ENCODE results near the gene EIF2S1. TPM values are rescaled to one million over a fixed set of nuclear protein-coding genes. Genes with fewer than 3 reads are reported as not detected.
"Not testable (repeated sequence)": the region's sequence is repeated elsewhere in the genome, so short reads cannot be mapped to it uniquely, and the experiment has no call there.

Gene EIF2S1
- total RNA-seq, 1 donor from 2014 or later = 137 TPM

DNA sequence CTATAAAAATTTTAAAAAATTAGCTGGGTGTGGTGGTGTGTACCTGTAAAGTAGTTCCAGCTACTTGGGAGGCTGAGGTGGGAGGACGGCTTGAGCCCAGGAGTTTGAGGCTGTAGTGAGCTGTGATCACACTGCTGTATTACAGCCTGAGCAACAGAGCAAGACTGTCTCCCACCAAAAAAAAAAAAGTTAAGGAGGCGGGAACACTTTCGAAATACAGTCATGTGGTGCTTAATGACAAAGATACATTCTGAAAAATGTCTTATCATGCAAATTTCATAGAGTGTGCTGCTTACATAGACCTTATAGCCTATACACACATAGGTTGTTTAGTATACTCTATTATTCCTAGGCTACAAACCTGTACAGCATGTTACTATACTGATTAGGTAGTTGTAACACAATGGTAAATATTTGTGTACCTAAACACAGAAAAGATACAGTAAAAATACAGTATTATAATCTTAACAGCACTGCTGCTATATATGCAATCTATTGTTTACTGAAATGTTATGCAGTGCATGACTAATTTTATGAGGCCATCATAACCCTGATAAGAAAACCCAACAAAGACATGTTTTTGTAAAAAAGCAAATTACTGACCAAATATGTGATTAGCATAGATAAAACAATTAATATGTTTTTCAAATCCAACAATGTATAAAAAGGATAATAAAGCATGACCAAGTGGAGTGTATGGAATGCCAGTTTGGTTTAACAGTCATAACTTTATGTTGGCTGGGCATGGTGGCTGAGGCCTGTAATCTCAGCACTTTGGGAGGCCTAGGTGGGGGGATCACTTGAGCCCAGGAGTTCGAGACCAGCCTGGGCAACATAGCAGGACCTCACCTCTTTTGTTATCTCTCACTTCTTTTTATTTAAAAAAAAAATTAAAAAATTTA, 11.4 kb downstream of the EIF2S1 start:
- intact Hi-C loops (cut with micrococcal nuclease) = no loop called here

DNA sequence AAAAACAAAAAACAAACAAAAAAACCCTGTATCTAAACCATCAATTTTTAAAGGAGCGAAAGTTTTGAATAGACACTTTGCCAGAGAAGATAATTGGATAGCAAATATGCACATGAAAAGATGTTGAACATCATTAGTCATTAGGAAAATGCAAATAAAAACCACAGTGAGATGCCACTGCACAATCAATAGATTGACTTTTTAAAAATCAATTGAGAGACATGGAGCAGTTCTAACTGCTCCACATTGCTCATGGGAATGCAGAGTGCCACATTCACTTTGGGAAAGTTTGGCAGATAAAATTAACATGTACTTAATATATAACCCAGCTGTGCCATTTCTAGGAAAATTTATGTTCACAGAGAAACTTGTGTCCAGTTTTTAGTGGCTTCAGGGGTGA, 12.7 kb downstream of the EIF2S1 start:
- intact Hi-C loops (cut with micrococcal nuclease) = no loop called here

DNA sequence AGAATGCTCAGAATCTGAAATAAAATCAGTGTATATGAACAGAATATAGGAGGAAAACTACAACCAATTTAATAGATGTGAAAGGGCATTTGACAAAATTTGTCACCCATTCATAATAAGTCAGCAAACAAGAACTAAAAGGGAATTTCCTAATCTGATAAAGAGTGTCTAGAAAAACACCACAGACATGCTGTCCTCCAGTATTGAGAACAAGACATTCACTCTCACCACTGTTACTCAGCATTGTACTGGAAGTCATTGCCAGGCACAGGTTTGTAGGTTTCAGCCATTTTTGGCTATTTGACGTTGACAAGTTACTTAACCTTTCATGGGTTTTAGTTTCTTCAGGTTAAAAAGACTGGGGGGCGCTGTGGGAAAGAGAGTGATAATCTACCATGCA, 13.2 kb downstream of the EIF2S1 start:
- intact Hi-C loops (cut with micrococcal nuclease) = no loop called here

DNA sequence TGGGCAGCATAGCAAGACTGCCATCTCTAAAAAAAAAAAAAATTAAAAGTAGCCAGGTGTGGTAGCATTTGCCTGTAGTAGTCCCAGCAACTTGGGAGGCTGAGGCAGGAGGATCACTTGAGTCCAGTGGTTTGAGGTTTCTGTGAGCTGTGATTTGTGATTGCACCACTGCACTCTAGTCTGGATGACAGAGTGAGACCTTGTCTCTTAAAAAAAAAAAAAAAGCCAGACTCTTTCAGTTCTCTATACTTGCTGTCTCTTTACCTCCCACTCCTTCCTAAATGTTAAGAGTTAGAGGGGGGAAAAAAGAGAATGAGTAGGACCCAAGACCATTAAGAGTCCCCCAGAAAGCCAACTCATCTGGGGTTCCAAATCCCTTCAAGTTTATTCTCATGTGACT, 17.8 kb downstream of the EIF2S1 start:
- intact Hi-C loops (cut with micrococcal nuclease) = no loop called here

DNA sequence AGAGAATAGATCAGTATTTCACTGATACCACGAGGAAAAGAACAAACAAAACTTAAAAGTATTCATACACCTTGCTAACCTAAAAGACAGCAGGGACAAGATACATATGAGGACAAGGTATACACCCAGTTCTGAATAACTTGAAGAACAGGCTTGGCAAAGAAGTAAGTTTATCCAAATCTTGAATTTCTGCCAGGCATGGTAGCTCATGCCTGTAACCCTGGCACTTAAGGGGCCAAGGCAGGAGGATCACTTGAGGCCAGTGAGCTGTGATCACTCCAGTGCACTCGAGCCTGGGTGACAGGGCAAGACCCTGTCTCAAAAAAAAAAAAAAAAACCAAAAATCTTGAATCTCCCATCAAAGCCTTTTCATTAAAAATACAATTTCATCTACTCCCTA, 25.0 kb downstream of the EIF2S1 start:
- intact Hi-C loops (cut with micrococcal nuclease) = no loop called here

DNA sequence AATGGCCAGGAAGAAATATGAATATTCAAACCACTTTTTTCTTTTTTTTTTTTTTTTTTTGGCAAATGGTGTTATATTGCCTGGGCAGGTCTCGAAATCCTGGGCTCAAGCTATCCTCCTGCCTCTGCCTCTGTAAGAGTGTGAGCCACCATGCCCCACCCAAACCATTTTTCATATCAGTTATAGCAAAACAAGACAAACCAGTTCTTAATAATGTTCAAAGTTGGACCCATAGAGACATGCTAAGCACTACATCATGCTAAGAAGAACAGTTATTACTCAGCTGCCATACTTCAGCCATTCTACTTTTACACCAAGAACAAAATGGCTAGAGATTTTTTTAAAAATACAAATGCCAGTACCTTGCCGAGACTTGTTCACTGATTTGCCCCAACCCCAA, 25.5 kb downstream of the EIF2S1 start:
- intact Hi-C loops (cut with micrococcal nuclease) = no loop called here

DNA sequence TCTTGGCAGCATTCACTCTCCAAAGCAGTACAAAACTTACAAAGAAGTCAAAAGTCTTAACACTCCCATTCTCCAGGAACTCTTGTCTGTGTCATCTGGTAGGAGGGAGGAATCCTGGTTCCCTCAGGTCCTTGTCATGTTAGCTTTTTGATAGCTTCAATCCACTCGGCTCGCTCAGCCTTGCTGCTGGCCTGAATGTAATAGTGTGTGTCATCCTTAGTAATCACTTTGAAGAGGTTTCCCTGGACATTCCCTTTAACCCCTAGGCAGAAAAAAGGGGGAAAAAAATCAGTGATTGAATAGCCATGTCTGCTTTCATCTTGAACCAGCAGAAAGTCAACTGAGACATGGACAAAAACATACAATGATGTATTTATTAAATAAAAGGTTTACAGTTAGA, 27.1 kb downstream of the EIF2S1 start:
- intact Hi-C loops (cut with micrococcal nuclease) = no loop called here

DNA sequence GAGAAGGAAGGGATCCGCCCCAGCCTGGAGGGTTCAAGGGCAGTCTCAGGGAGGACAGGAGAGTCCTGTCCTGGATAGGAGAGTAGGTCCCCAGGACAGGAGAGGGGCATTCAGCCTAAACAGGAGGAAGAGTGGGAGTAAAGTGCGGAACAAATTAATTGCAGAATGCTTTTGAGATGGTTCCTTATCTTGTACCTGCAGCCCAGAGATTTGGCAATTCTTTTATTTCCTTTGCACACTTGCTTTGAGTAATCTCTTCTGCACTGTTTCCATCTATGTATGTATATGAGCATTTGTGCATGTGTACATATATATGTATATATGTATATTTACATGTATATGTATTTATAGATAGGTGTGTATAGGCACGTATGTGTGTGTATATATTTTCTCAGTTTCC, 29.1 kb downstream of the EIF2S1 start:
- intact Hi-C loops (cut with micrococcal nuclease) = no loop called here

DNA sequence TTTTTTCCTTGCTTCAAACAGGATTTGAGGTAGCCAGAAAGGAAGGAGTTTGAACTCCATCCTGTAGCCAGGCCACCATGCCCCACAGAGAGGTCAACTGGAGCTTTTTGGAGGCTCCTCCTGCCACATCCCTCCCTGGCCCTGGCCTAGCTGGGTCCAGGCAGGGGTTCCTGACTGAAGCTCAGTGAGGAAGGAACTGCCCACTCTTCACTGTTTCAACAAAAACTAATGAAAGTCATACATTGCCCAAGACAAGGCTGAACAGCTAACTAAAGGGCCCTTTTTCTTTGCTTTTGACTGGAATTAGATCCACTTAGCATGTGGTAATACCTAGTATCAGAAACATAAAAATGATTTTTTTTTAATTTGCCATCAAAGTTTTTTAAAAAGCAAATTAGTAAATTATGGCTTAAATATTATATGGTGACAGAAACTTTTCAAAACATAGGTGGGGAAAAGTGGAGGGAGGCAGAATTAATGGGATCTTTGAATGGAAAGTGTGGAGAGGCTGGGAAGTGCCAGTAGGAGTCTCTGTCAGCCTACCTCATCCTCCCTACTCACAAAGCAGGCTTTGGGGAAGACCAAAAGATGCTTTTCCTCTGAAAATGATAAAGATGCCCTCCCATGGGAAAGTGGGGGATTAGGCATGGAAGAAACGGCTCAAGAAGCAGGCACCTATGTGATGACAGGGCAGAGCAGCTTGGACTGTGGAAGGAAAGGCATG, 29.8 kb downstream of the EIF2S1 start:
- intact Hi-C loops (cut with micrococcal nuclease) = no loop called here

DNA sequence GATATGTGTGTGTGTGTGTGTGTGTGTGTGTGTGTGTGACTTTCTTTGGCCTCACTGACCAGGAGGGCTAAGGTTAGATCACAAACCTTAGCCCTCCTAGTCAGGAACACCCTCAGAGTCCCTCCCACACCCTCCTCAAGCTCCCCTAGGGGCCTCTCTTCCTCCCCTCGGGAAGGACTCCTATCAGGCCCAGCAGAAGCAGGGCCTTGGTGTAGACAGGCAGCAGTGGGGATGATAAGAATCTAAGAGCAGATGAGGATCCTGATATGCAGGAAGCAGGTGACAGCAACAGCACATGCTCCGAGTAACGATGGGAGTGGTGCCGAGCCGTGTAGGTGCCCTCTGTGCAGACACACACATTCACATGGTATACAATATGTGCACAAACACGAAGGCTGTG, 31.1 kb downstream of the EIF2S1 start:
- intact Hi-C loops (cut with micrococcal nuclease) = no loop called here

DNA sequence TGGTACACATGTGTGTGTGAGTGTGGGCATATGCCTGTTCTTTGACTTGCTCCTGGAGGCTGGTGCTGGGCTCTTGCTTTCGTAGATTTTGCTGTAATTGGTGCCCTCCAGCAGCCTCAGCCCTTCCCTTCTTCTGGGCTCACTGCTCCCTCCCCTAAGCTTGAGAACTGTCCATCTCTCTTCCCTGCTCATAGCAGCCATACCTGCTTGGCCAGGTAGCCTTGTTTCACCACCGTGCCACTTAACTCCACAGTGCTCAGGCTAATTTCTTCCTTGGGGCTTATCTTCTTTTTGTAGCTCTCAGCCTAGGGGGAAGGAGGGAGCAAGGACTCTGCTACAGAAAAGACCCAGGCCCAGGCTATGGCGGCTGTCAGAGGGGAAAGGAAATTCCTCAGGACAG, 32.0 kb downstream of the EIF2S1 start:
- intact Hi-C loops (cut with micrococcal nuclease) = no loop called here

DNA sequence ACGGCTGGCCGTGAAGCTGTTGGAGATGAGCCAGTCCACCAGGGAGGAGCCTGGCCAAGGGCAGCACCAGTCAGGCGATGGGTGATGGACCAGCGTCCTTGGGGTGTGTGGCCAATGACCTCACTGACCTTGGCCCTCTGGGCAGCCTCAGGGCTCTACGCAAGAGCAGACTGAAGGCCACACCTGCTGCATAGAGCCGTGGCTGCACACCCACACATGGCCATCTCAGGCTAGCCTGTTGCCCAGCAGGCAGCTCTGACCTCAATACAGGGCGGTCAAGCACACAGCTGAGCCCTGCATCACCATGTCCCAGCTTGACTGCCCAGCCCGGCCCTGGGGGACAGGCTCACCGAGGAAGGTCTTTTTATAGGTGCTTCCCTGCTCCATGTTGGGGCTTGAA, 32.7 kb downstream of the EIF2S1 start:
- intact Hi-C loops (cut with micrococcal nuclease) = no loop called here

DNA sequence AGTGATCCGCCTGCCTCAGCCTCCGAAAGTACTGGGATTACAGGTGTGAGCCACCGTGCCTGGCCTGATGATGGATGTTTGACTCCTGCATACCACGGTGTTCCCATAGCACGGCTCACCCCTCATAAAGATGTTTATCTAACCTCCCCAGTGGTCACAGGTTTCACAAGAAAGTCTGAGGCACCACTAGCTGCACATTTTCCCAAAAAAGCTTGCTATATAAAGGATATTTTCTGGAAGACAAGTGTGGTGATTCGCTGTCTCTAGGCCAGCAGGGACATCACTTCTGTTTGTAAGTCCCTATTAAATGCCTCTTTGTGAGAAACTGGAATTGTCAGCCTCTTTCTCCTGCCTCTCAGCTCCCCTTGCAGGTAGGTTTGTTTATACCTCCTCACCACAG, 33.6 kb downstream of the EIF2S1 start:
- intact Hi-C loops (cut with micrococcal nuclease) = no loop called here

DNA sequence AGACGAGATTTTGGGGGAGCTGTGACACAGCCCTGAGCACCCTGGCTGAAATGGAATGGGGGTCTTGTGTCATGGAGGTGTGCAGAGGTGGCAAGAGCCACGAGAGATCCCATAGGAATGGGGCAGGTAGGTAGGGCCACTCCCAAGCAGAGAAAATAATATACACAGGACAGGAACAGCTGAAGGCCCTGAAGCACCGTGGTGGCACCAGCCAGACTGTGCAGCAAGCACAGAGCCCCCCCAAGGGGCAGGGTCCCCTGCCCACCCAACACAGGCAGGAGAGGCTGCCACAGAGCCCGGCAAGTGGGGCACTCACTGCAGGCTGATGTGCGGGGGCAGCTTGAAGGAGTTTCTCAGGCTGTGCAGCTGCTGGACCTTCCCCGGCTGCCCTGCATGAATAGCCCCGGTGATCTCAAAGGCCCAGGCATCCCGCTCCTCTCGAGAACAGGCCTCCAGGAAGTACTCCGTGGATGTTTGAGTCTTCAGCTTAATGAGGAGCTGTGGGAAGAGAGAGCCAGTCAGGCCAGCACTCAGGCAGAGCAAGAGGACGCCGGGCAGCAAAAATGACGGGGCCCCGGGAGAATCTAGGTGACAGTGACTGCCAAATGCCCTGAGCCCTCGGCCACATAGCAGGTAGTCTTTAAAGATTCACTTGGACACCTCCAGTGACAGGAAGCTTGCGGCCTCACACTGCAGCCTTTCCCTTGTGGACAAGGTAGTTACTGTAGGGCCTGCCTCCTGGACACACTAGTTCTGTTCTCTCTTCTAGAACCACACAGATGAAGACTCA, 35.2 kb downstream of the EIF2S1 start:
- intact Hi-C loops (cut with micrococcal nuclease) = no loop called here

DNA sequence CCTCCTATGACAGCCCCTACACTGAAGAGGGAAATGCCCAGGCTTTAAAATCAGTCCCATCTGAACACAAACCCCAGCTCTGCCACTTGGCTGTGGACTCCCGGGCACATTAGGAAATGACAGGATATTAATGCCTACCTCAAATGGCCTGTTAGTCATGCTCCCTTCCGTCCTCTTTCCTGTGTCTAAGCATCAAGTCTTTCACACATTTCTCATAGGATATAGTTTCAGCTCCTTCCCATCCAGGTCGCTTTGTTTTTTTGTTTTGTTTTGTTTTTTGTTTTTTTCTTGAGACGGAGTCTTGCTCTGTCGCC, 35.7 kb downstream of the EIF2S1 start:
- intact Hi-C loops (cut with micrococcal nuclease) = no loop called here

DNA sequence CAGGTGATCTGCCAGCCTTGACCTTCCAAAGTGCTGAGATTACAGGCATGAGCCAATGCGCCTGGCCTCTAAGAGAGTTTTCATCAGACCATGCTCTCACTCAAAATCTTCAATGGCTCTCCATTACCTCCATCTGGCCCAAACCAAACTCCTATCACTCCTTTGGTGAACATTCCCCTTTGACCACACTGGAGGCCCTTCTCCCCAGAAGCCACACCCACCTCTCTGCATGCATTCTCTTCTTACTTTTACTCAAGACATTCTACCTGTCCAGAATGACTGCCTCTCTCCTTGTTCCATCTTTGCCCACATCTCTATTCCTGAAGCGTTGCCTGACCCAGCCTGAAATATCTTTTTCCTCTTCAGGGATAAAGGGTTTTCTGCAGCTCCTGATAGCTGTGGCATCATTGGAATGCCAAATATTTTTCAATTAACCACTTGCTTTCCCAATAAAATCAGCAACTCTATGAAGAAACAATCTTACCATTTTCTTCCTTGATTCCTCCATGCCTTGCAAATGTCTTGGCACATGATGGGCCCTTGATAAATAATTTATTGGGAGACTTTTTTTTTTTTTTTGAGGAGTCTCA, 36.3 kb downstream of the EIF2S1 start:
- intact Hi-C loops (cut with micrococcal nuclease) = no loop called here

DNA sequence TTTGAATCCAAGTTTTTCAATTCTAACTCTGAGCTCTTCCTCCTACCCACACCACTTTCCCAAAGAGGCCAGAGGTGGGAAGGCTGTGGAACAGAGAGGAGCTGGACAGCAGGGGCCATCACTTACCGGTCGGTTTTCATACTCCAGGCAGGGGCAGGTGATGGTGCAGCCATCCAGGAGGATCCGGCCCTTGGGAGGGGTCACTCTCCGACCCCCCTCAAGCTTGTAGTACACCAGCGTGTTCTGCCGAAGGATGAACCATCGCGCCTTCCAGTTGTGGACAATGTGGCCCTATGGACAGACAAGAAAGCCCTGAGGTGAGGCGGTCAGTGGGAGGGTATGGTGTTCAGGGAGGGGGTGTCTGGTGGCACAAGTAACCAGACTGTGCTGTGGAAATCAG, 37.4 kb downstream of the EIF2S1 start:
- intact Hi-C loops (cut with micrococcal nuclease) = no loop called here

DNA sequence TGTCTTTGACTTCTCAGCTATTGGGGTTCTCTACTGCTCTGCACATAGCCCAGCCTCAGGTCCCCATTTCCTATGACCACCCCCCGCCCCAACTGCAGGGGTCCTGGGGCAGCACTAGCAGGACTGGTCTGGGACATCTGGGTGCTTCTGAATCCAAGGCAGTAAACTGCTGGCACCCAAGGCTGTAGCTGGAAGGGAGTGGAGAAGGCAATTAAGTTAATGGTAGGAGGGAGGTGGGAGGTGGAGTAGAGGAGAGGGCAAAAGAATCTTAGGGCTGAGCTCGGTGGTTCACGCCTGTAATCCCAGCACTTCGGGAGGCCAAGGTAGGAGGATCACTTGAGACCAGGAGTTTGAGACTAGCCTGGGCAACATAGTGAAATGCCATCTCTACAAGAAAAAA, 40.3 kb downstream of the EIF2S1 start:
- intact Hi-C loops (cut with micrococcal nuclease) = no loop called here

DNA sequence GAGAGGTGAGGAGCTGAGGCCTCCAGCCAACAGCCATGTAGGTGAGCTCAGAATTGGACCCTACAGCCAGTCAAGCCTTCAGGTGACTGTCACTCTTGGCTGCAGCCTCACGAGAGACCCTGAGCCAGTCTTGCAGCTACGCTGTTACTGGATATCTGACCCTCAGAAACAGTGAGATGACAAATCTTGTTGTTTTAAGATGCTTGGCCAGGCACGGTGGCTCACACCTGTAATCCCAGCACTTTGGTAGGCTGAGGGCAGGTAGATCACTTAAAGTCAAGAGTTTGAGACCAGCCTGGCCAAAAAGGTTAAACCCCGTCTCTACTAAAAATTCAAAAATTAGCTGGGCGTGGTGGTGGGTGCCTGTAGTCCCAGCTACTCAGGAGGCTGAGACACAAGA, 45.6 kb downstream of the EIF2S1 start:
- intact Hi-C loops (cut with micrococcal nuclease) = no loop called here

DNA sequence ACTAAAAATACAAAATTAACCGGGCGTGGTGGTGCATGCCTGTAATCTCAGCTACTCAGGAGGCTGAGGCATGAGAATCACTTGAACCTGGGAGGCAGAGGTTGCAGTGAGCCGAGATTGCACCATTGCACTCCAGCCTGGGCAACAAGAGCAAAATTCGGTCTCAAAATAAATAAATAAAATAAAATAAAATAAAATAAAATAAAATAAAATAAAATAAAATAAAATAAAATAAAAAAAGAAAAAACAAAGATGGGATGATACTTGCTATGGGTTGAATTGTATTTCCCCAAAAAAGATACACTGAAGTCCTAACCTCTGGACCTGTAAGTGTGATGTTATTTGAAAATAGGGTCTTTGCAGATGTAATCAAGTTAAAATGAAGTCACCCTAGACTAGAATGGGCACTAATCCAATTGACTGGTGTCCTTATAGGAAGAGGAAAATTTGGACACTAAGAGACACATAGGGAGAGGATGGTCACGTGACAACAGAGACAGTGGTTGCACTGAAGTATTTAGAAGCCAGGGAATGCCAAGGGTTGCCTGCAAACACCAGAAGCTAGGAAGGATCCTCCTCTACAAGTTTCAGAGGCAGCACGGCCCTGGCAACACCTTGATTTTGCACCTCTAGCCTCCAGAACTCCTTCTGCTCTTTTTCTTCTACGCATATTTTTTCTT, 48.1 kb downstream of the EIF2S1 start:
- intact Hi-C loops (cut with micrococcal nuclease) = not testable (repeated sequence)

DNA sequence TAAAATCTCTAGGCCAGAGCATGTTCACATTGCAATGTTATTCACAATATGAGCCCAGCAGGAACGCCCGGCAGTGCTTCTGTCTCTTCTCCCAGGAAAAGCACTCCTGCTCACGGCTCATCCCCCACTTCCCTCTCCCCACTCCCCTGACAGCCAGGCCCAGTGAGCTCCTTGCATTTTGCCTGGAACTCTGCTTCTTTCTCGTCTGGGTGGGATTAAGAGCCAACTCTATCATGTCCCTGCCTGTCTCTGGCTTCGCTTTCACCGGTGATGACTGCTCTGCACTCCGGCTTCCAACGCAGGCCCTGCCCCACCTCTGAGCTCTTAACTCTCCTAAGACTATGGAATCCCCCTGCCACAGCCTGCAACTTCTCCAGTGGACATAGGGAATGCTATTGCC, 49.3 kb downstream of the EIF2S1 start:
- intact Hi-C loops (cut with micrococcal nuclease) = no loop called here

Measured in T-helper 2 cell treated with Interferon-gamma antibody and Interleukin-4, amounts not matched to agents 100 ng/mL and 5 ng/mL, for 36 hours (primary cell).